GM18505 (cell line): ENCODE data around the gene LASP1NB.

ENCODE experiments used
- ATAC-seq: cut with Tn5 transposase; IDR thresholded peaks from one replicate; pipeline ENCODE4 v1.9.1; 2021; ENCODE audit not compliant: unreplicated experiment
- POLR2A ChIP-seq: IDR thresholded peaks from 4 replicates; pipeline ENCODE4 v1.6.1; 2011; ENCODE audit warnings: borderline replicate concordance; ENCODE audit not compliant: insufficient read depth, insufficient read length; ENCODE audit errors: extremely low read depth

LASP1NB gene

GRCh38 chr17:38889745-38890409 lies 35.5 kb upstream of the LASP1NB start:
- ATAC-seq, result no peak
- no peak for TF ChIP-seq POLR2A

- no peak for TF ChIP-seq POLR2A
- no peak for ATAC-seq
These were observed 35.0 kb upstream of the LASP1NB start for GRCh38 chr17:38890410-38890746.

- no peak for ATAC-seq
These were observed 34.0 kb upstream of the LASP1NB start for GRCh38 chr17:38891441-38891840.

GRCh38 chr17:38892083-38892482 lies 33.3 kb upstream of the LASP1NB start:
- TF ChIP-seq POLR2A, result no peak
- no peak for ATAC-seq

More at GRCh38 chr17:38891441-38891840, 34.0 kb upstream of the LASP1NB start:
- no peak for TF ChIP-seq POLR2A

- TF ChIP-seq POLR2A, result no peak
These were observed 32.8 kb upstream of the LASP1NB start for GRCh38 chr17:38892620-38893019.

GRCh38 chr17:38893113-38893512 lies 32.3 kb upstream of the LASP1NB start:
- TF ChIP-seq POLR2A, result no peak
- ATAC-seq, result no peak

More at GRCh38 chr17:38892620-38893019, 32.8 kb upstream of the LASP1NB start:
- ATAC-seq, result no peak

- ATAC-seq, result no peak
- TF ChIP-seq POLR2A, result no peak
These were observed 31.8 kb upstream of the LASP1NB start for GRCh38 chr17:38893607-38894006.

GRCh38 chr17:38894276-38894675 lies 31.1 kb upstream of the LASP1NB start:
- TF ChIP-seq POLR2A, result no peak
- ATAC-seq, result no peak

- ATAC-seq, result no peak
- TF ChIP-seq POLR2A, result no peak
These were observed 29.0 kb upstream of the LASP1NB start for GRCh38 chr17:38896346-38896954.

GRCh38 chr17:38897176-38897575 lies 28.2 kb upstream of the LASP1NB start:
- no peak for ATAC-seq
- no peak for TF ChIP-seq POLR2A

GRCh38 chr17:38897671-38898290 lies 27.6 kb upstream of the LASP1NB start:
- TF ChIP-seq POLR2A, result no peak
- no peak for ATAC-seq

GRCh38 chr17:38898291-38898679 lies 27.1 kb upstream of the LASP1NB start:
- ATAC-seq, result peak; percentile 27
- no peak for TF ChIP-seq POLR2A

- peak; percentile 32 for TF ChIP-seq POLR2A
- ATAC-seq, result peak; percentile 77
These were observed 26.5 kb upstream of the LASP1NB start for GRCh38 chr17:38898812-38899348.

- ATAC-seq, result no peak
- no peak for TF ChIP-seq POLR2A
These were observed 26.0 kb upstream of the LASP1NB start for GRCh38 chr17:38899421-38899820.
